Middle frontal gyrus (tissue), 1 donor: Measurements from ENCODE around the gene TACC3.

Experiments used
- DNase-seq: peaks from one replicate; pipeline ENCODE4 v3.0.0-alpha.2; 2015; ENCODE audit warnings: low spot score; ENCODE audit errors: extremely low spot score

Gene TACC3

DNA sequence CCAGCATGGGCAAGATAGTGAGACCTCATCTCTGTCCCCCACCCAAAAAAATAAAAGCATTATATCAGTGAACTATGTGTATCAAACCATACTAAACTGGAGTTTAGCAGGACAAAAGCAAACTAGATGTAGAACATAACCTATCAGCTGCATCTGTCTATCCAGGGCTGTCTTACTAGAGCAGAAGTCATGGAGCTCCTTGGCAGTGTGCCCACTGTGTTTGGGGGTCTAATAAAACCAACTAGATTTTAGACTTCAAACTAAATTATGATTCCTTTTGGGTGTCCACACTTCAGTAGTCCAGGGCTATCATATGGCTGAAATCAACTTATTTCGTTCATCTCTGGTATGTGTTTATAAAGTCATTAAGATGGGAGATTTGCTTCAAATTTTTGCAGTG, 17.5 kb upstream of the TACC3 start:
- DNase-seq = no peak

DNA sequence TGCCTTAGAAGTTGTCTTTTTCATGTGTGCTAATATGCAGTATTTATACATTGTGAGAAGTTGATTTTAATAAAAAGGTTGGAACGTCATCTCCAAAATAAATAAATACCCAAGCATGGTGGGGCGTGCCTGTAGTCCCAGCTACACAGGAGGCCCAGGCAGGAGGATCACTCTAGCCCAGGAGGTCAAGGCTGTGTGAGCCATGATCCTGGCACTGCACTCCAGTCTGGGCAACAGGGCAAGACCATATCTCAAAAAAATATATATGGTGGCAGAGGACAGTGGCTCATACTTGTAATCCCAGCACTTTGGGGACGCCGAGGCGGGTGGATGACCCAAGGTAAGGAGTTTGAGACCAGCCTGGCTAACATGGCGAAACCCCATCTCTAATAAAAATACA, 15.6 kb upstream of the TACC3 start:
- DNase-seq = no peak

- DNase-seq = no peak
These were observed 15.0 kb upstream of the TACC3 start for GRCh38 chr4:1706358-1706757.

DNA sequence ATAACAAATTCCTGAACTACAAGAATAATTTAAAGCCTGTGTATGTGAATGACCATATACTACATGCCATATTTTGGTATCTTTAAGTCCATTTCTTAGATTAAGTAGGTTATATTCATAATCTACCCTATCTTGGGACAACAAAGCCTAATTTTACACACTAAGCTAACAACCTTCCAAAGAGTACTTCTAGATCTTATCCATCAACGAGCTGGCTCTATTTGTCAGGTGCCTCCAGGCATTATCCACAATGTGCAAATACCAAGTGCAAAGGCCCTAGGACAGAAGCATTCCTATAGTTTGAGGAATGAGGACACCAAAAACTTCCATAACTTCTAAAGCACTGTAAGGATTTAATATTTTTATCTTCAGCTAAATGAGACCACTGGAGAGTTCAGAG, 12.7 kb upstream of the TACC3 start:
- no peak for DNase-seq

GRCh38 chr4:1711055-1711570, 10.2 kb upstream of the TACC3 start:
- no peak for DNase-seq

DNA sequence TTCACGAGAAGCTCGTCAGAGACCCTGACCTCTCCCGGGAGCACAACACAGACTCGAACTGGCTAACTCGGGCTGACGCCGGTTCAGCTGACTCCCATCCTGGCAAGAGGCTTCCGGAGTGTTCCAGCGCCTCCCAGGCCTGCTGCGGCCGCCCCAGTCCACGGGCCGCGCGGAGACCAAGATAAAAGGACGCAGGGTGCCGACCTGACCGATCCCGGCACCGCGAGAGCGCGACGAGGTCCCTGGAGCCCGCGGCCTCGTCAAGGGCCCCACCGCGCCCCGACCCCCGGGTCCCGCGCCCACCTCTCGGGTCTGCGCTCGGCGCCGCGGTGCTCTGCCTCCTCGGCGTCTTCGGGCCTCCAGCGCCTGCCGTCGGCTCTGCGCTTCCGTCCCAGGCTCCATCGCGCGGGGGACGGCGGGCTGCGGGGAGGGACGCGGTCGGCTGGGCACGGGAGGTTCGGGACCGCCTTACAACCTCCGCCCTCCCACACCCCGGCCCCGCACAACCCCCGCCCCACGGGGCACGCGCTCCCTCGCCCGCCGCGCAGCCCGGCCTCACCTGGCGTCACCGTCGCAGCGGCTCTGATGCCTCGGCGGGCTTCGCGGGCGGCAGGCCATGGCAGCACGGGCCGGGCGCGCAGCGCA, 9.6 kb upstream of the TACC3 start:
- no peak for DNase-seq

GRCh38 chr4:1712216-1713002, 8.9 kb upstream of the TACC3 start, which contains the start of gene SLBP:
TSS of gene SLBP (minus strand) at chr4:1712319. CDS start at chr4:1712188, 131 bp downstream.
- peak; percentile 78 for DNase-seq

GRCh38 chr4:1713003-1713851, 8.1 kb upstream of the TACC3 start:
- DNase-seq = no peak

DNA sequence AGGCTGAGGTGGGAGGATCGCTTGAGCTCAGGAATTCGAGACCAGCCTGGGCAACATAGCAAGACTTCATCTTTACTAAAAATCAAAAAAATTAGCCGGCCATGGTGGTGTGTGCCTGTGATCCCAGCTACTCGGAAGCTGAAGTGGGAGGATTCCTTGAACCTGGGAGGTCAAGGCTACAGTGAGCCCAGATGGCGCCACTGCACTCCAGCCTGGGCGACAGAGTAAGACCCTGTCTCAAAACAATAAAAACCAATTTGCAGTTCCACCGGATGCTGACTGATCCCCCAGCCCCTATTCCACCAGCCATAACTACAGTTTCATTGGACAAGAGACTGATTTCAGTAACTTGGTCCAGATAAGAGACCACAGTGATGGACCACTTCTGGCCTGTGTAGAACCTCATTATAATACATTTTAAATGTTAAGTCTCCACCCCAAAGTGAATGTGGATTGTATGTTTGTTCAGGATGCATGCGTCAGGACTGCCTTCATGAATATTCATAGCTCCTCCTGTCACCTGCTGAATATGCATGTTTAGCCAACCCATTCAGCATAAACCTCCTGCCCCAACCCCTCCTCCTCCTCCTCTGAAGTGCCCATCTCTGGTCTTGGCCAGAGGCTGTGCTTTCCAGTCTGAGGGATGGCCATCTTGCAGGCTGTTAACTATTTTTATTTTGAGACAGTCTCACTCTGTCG, 6.9 kb upstream of the TACC3 start:
- no peak for DNase-seq

- DNase-seq = no peak
These were observed 6.1 kb upstream of the TACC3 start for GRCh38 chr4:1715002-1715758.

DNA sequence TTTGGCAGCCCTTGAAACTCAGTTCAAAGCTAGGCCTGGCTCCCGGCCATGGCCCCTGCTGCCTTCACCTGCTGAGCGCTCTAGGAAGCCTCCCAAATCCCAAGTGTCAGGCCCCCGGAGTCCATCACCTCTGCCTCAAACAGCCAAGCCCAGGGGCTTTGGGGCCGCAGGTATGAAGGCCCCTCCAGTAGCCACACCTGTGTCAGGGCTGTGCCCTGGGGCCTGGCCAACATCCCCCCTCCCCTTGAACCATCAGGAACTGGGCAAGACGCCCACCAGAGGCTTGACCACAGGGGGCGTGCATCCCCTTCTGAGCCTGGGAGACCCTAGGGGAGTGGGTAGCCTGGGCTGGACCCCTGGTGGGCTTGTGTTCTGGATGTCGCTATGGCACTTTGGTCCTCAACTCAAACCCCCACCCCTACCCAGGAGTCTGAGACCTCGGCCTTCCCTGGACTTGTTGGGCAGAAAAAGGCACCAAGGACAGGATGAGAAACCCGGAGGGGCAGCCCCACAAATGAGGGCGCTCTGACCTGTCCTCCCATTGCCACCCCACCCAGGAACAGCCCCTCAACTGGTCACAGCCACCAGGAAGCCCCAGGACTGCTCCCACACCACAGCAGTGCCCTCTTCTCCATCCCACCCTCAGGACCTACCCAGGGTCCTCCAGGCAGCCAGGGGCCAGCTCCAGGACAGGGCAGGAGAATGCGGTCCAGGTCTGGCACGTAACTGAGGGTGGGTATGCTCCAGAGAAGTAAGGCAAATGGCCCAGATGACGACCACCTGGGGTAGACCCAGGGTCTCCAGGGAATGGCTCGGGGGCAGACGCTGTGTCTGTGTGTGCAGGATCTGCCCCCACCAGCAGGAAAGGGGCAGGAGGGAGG, 5.0 kb upstream of the TACC3 start:
- DNase-seq = no peak

GRCh38 chr4:1717129-1718094, 3.9 kb upstream of the TACC3 start:
- DNase-seq = no peak

DNA sequence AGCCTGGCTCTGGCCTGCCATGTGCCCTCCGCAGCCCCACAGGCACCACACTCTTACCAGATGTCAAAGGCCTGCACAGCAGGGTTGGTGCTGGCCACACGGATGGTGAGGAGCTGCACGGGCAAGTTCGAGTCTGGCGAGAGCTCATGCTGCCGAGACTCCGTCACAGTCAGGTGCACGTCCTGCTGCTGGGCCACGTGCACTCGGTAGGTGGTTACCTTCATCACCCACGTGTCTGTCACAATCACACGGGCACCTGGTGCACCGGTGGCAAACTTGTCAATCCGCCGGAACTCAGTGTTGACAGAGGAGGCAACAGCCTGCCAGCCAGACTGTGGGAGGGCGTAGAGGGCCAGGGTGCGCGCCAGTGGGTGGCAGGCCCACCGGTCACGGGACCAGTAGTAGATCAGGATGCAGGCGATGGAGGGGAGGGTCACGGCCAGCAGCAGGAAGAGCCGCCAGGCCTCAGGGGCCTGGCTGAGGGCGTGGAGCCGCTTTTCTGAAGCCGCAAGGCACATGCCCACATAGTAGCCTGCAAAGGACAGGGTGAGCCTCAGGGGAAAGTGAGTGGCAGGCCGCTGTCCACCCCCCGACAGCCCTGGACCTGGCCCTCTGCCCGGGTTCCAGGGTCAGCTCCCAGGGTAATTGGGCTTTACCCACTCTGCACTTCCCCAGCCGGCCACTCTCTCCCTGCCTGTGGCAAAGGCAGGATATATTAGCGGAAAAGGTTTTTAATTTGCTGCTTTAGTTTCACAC, 3.0 kb upstream of the TACC3 start:
- DNase-seq = no peak

DNA sequence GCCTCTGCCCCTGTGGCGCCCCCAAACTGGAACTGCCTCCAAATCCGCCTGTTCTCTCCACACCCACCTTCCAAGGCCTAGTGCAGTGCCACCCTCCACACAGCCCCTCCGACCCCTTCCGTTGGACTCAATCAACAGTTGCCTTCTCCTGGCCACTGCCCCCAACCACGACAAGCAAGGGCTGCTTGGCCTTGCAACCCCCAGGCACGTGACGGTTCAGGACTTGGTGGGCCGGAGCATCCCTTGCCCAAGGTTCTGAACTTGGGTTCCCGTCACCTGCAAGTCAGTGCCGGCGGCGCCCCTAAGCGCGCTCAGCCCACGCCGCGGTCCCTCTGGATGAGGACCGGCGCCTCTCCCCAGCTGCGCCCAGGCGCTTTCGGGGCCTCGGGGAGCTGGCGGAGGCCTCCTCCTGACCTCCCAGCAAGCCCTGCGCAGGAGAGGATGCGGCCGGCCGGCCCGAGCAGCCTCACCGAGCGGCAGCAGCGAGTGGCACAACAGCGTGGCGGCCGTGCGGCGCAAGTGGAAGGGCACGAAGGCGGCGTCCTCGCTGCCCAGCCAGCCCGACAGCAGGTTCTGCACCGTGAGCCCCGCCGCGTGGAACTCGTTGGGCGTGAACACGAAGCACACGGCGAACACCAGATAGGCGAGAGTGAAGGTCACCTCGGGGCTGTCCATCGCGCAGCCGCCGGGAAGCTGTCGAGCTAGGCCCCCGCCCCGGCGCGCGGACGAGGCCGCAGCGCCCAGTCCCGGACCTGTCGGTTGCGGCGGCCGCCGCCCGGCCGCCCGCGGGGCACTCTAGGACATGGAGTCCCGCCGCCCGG, 948 bp upstream of the TACC3 start:
- no peak for DNase-seq

DNA sequence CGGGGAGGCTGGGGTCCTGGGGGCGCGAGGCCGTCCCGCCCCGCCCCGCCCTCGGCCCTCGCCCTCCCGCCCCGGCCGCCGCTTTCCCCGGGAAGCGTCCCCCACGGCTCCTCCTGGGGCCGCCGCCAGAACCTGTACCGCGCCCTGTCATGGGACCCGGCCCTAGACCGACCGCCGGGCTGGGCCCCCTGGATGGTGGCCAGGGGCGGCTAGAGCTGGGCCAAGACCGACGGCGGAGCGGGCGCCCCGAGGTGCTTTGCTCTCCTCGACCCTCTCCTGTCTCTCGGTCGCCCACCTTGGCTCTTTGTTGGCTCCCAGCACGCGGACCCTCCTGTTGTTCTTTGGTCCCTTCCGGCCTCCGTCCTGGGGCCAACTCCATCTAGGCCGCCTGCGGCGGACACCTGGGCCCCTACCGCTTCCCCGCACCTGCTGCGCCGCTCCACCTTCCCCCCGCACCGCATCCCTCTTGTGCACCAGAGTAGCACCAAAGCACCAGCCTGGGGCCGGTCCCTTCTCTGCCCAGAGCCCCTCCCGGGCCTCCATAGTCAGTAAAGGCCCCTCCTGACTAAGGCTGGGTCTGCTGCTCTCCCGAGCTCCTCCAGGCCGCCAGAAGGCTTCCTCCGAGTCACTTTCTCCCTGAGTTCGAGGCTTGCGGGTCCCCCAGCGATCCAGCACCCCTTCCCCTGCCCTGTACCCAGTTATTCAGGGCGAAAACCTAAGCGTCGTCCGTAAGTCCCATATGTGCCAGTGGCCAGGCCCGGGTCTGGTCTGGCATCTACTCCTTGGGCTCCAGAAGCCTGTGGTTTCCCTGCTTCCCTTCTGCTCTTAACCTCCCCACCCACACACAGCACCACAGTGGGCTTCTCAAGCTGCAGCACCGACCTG, 587 bp downstream of the TACC3 start:
- DNase-seq = no peak
